OCI-LY3 (cell line): ENCODE measurements around the gene NR2F1-AS1.

ENCODE experiments used
- EZH2phosphoT487 ChIP-seq: fragments of 200-600 bp; shearing (Covaris generic); IDR thresholded peaks from 2 replicates; pipeline ENCODE4 v1.6.1; 2018; ENCODE audit warnings: antibody characterized with exemption, mixed run types, low read depth
- TF ChIP-seq, protein P1 (sequence below): fragments of 200-600, 300-600 bp; sonication (generic); IDR thresholded peaks from 2 replicates; pipeline ENCODE4 v1.5.1; 2014; ENCODE audit warnings: antibody characterized with exemption, low read length, low read depth

DNA sequence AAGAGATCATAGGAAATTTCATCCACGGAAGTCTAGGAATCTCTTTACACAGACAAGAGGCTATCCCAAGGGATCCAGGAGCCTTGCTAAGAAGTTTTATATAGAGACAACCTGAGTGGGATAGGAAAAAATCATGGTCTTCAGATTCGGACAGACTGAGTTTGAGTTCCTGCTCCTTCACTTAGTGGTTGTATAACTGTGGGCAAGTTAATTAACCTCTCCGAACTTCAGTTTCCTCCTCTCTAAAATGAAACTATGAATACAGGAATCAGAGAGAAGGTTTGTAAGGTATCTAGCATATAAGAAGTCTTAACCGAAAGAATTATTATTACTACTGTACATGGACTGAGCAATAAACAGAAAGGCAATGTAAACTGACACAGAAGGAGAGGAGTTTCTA, 35.1 kb downstream of the NR2F1-AS1 start:
- TF ChIP-seq, protein P1, sequence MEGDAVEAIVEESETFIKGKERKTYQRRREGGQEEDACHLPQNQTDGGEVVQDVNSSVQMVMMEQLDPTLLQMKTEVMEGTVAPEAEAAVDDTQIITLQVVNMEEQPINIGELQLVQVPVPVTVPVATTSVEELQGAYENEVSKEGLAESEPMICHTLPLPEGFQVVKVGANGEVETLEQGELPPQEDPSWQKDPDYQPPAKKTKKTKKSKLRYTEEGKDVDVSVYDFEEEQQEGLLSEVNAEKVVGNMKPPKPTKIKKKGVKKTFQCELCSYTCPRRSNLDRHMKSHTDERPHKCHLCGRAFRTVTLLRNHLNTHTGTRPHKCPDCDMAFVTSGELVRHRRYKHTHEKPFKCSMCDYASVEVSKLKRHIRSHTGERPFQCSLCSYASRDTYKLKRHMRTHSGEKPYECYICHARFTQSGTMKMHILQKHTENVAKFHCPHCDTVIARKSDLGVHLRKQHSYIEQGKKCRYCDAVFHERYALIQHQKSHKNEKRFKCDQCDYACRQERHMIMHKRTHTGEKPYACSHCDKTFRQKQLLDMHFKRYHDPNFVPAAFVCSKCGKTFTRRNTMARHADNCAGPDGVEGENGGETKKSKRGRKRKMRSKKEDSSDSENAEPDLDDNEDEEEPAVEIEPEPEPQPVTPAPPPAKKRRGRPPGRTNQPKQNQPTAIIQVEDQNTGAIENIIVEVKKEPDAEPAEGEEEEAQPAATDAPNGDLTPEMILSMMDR: no peak
- TF ChIP-seq EZH2phosphoT487: no peak
